Esophagus muscularis mucosa (tissue), 3 donors: ENCODE results near the gene GRIFIN.
A peak's percentile ranks its signal among the peaks of the same experiment; 100 is the strongest.

Experiments used
- CTCF ChIP-seq, 3 experiments: fragments of 200-600 bp in 2 of 3; fragments of 450-650 bp in 1 of 3; sonication (generic) in 2 of 3; IDR thresholded peaks; one replicate each; pipeline ENCODE4 v1.5.1; 2017 to 2019; ENCODE audit warnings: antibody characterized with exemption in 3 of 3, mild to moderate bottlenecking in 2 of 3, moderate library complexity in 1 of 3
- POLR2A ChIP-seq: fragments of 450-650 bp; IDR thresholded peaks from one replicate; pipeline ENCODE4 v1.6.1; 2017; ENCODE audit warnings: antibody characterized with exemption, moderate library complexity, mild to moderate bottlenecking, low read depth

- TF ChIP-seq POLR2A = no peak
- peak; percentile 52 to 62 (median 52) for TF ChIP-seq CTCF (IDR thresholded peaks at IDR 0.05)
Observed at GRCh38 chr7:2477447-2478398, 1.5 kb upstream of the GRIFIN start.
